NCI-H2107 treated with DMSO at 0.1 percent for 48 hours (cell line): ENCODE results near the gene NINL.
"Not testable (repeated sequence)": the region's sequence is repeated elsewhere in the genome, so short reads cannot be mapped to it uniquely, and the experiment has no call there.

Source experiments
- DNase-seq: peaks from one replicate; lab custom pipeline; 2025; ENCODE audit not compliant: unreplicated experiment; lab: John Stamatoyannopoulos, UW

Gene NINL

GRCh38 chr20:25592135-25592852 lies 7.0 kb upstream of the NINL start:
- no peak for DNase-seq

DNA sequence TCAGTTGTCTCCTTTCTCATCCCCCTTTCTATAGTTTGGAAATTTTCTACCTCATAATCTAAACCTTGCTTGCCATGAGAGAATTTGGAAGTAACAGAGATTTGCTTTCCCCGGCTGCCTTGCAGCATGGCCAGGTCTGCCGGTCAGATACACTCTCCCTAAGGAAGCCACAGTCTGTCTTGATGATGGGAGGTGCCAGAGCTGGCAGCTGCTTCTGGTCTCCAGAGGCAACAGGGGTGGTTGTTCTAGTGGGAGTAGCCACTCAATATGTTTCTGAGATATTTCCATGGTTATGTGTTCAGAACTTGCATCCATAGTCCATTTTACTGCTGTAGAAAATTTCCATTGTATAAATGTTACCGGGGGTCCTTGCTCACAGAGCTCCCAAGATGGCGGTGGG lies 5.4 kb upstream of the NINL start:
- not testable (repeated sequence) for DNase-seq

- no peak for DNase-seq
These were observed 3.2 kb upstream of the NINL start for GRCh38 chr20:25588491-25588890.

- DNase-seq = no peak
These were observed 2.2 kb upstream of the NINL start for GRCh38 chr20:25587536-25587935.

DNA sequence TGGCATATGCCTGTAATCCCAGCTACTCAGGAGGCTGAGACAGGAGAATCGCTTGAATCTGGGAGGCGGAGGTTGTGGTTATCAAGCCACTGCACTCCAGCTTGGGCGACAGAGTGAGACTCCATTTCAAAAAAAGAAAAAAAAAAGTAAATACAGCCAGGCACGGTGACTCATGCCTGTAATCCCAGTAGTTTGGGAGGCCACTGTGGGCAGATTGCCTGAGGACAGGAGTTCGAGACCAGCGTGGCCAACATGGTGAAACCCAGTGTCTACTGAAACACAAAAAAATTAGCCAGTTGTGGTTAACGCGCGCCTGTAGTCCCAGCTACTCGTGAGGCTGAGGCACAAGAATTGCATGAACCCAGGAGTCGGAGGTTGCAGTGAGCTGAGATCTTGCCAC lies 1.5 kb upstream of the NINL start:
- no peak for DNase-seq

DNA sequence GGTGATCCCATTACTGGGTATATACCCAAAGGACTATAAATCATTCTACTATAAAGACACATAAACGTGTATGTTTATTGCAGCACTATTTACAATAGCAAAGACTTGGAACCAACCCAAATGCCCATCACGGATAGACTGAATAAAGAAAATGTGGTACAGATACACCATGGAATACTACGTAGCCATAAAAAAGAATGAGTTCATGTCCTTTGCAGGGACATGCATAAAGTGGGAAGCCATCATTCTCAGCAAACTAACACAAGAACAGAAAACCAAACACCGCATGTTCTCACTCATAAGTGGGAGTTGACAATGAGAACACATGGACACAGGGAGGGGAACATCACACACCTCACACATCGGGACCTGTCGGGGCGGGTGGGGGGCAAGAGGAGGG lies 1.7 kb downstream of the NINL start:
- not testable (repeated sequence) for DNase-seq

- no peak for DNase-seq
These were observed 4.6 kb downstream of the NINL start for GRCh38 chr20:25580711-25581110.

GRCh38 chr20:25579081-25579770 lies 6.1 kb downstream of the NINL start:
- DNase-seq = peak; percentile 67

- no peak for DNase-seq
These were observed 8.4 kb downstream of the NINL start for GRCh38 chr20:25576783-25577530.

DNA sequence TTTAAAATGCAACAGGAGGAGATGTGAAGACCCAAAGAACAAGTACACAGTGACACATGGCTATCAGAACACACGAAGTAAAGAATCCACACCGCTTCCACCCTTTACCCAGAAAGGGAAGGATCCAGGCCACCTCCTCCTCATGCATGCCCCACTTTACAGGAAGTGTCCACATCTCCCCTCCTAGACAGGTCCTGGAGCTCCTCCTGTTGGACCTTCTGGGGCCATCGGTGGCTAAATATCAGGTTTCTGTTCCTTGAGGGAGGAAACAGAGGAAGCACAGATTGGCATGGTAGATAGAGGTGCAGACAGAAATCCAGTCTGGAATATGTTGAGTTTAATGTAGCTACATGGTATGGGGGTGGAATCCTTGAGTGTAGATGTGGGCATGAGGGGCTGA lies 10.9 kb downstream of the NINL start:
- no peak for DNase-seq

GRCh38 chr20:25573288-25574251 lies 11.8 kb downstream of the NINL start:
- DNase-seq = no peak

DNA sequence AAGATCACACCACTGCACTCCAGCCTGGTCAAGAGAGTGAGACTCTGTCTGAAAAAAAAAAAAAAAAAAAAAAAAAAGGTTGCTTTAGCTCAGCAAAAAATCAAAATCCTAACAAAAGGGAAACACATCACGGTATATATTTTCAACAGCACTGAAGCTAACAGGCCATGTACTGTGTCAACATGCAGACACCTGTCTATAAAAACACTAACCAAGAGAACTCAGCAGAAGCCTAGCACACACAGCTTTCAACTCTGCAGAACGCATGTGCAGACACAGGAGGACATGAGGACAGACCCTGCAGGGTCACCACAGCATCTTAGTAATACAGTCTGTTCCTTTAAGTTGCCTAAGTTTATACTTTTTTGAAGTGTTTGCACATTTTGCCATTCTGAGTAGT lies 13.5 kb downstream of the NINL start:
- DNase-seq = peak; percentile 17

DNA sequence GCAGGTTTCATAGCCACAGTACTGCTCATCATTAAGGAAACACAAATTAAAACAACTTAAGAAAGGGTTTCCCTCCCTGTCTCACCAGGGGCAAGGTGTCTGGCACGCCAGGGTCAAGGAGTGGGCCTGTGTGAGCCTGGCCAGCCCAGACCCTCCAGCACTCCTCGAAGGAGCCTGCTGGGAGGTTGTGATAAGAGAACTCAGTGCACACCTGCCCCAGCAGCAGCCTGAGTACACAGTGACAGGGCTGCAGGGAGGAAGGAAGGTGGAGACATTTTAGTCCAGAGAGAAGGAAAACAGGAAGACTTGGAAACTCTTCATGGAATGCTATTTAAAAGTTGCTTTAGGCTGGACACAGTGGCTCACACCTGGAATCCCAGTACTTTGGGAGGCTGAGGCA lies 14.1 kb downstream of the NINL start:
- DNase-seq = no peak

- no peak for DNase-seq
These were observed 15.2 kb downstream of the NINL start for GRCh38 chr20:25570148-25570530.

DNA sequence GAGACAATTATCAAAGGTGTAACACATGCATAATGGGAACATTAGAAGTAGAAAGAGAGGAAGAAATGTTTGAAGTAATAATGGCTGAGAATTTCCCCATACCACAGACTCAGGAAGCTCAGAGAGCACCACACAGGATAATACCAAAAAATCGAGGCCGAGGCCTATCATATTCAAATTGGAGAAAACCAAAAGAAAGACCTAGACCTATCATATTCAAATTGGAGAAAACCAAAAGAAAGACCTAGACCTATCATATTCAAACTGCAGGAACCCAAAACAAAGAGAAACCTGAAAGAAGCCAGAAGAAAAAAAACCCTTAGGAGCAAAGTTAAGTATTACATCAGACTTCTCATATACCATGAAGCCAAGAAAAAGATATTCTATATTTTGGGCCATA lies 18.0 kb downstream of the NINL start:
- no peak for DNase-seq

- DNase-seq = no peak
These were observed 18.5 kb downstream of the NINL start for GRCh38 chr20:25566821-25567220.

GRCh38 chr20:25565578-25566157 lies 19.7 kb downstream of the NINL start:
- DNase-seq = no peak

- DNase-seq = no peak
These were observed 21.5 kb downstream of the NINL start for GRCh38 chr20:25563876-25564275.

GRCh38 chr20:25563362-25563761 lies 22.0 kb downstream of the NINL start:
- no peak for DNase-seq

- DNase-seq = not testable (repeated sequence)
These were observed 23.6 kb downstream of the NINL start for GRCh38 chr20:25561771-25562170.
